Esophagus squamous epithelium (tissue), 5 donors: Measurements from ENCODE around the gene ZNF512B. TPM values are rescaled to one million over a fixed set of nuclear protein-coding genes. Genes with fewer than 3 reads are reported as not detected.

Experiments used
- DNase-seq: peaks from one replicate; lab custom pipeline; 2025; lab: John Stamatoyannopoulos, UW
- H3K27ac ChIP-seq, 4 donors: fragments of 200-600 bp; sonication (generic); one replicate each; pipeline ENCODE4 v1.5.1; 2016 to 2019; ENCODE audit warnings: mild to moderate bottlenecking in 1 of 4
- H3K27me3 ChIP-seq, 4 donors: fragments of 200-600 bp; sonication (generic); 1 replicate in 3 of 4; 2 replicates in 1 of 4; pipeline versions ENCODE4 v1.5.1 to v1.6.0; 2017 to 2021; ENCODE audit warnings: antibody characterized with exemption in 1 of 4
- H3K36me3 ChIP-seq, 3 donors: fragments of 200-600 bp; sonication (generic); one replicate each; pipeline ENCODE4 v1.5.1; 2016 to 2019
- H3K4me1 ChIP-seq, 3 donors: fragments of 200-600 bp; sonication (generic); one replicate each; pipeline ENCODE4 v1.5.1; 2017 to 2019
- H3K4me3 ChIP-seq, 4 donors: fragments of 200-600 bp; sonication (generic); 1 replicate in 3 of 4; 2 replicates in 1 of 4; pipeline ENCODE4 v1.5.1; 2016 to 2019; ENCODE audit warnings: mild to moderate bottlenecking in 2 of 4, moderate library complexity in 1 of 4
- H3K9me3 ChIP-seq, 3 donors: fragments of 200-600 bp; sonication (generic); one replicate each; pipeline ENCODE4 v1.5.1; 2016 to 2019
- POLR2A ChIP-seq, 4 donors: fragments of 450-650 bp; IDR thresholded peaks; one replicate each; pipeline ENCODE4 v1.6.1; 2017; ENCODE audit warnings: antibody characterized with exemption in 4 of 4, mild to moderate bottlenecking in 4 of 4, moderate library complexity in 3 of 4
- WGBS, 2 donors: methylation state at CpG; one replicate each; pipeline ENCODE4 v1.1.5; 2018; 5-methylcytosine and 5-hydroxymethylcytosine counted together
- intact Hi-C: fragments of 100-400 bp; cut with DNase I; formaldehyde crosslinking; loops from one replicate; pipeline ENCODE4 v1.15.0; 2022
- total RNA-seq, 4 donors: library from RNA; depleted of rRNA; stranded (reverse); fragments of >200 nt; gene quantifications; one replicate each; pipeline ENCODE4 v1.1.0, GENCODE V29; 2016
- TF ChIP-seq, protein P1 (sequence below), 6 experiments: fragments of 450-650 bp in 4 of 6; fragments of 200-600 bp in 2 of 6; sonication (generic) in 2 of 6; IDR thresholded peaks; one replicate each; pipeline ENCODE4 v1.5.1; 2016 to 2019; ENCODE audit warnings: antibody characterized with exemption in 6 of 6, mild to moderate bottlenecking in 4 of 6, moderate library complexity in 4 of 6
- donor health status: DM: yes; HTN: yes; CAD: no.

The ZNF512B gene
- total RNA-seq, 4 donors from 2014 or later, result 10.7 to 17.6 (median 14.2) TPM

- no peaks in the 10 kb centered on the region for H3K9me3 ChIP-seq
- H3K27me3 ChIP-seq, result no peaks in the 10 kb centered on the region
- 93 to 94% methylated on average over 9 to 11 of the region's 16 CpGs for WGBS, 2 donors
- peaks cover 38 to 76% (median 40%) of the 10 kb centered on the region in 3 donors for H3K36me3 ChIP-seq
- H3K4me3 ChIP-seq, result no peak overlapping the region
- DNase-seq, result no peak
- no peak overlapping the region for H3K27ac ChIP-seq
- H3K4me1 ChIP-seq, result peaks cover 9 to 17% (median 10%) of the 10 kb centered on the region in 3 donors
- TF ChIP-seq POLR2A (IDR thresholded peaks at IDR 0.05), result no peak
- TF ChIP-seq, protein P1, sequence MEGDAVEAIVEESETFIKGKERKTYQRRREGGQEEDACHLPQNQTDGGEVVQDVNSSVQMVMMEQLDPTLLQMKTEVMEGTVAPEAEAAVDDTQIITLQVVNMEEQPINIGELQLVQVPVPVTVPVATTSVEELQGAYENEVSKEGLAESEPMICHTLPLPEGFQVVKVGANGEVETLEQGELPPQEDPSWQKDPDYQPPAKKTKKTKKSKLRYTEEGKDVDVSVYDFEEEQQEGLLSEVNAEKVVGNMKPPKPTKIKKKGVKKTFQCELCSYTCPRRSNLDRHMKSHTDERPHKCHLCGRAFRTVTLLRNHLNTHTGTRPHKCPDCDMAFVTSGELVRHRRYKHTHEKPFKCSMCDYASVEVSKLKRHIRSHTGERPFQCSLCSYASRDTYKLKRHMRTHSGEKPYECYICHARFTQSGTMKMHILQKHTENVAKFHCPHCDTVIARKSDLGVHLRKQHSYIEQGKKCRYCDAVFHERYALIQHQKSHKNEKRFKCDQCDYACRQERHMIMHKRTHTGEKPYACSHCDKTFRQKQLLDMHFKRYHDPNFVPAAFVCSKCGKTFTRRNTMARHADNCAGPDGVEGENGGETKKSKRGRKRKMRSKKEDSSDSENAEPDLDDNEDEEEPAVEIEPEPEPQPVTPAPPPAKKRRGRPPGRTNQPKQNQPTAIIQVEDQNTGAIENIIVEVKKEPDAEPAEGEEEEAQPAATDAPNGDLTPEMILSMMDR (IDR thresholded peaks at IDR 0.05), result no peak
- intact Hi-C loops, result no loop called here
Observed at GRCh38 chr20:63964412-63964811, 5.3 kb downstream of the ZNF512B start.

DNA sequence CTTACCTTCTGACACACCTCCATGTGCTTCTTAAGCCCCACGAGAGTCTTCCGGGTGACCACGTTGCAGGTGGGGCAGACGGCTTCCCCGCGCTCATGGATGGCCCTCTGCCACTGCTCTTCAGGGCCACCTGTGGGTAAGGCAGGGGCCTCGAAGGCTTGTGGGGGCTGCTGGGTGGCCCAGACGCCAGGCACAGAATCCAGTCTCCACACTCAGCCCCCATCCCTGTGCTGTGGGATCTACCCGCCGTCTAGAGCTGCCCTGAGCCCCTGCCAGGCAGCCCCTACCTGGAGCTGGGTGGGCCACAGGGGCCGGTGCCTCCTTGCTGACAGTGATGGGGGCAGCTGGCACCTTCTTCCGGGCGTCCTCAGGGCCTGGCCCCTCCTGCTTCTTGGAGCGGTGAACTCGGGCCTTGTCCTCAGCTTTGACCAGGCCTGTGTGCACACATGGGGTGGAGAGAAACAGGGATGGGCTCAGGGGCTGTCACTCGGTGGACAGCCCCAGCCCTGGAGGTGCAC, 5.9 kb downstream of the ZNF512B start:
- intact Hi-C loops, result no loop called here
- Histone ChIP-seq H3K27ac (no peak overlapping the region), H3K36me3 (peaks cover 38 to 82% (median 41%) of the 10 kb centered on the region in 3 donors), H3K9me3 (no peaks in the 10 kb centered on the region), H3K27me3 (no peaks in the 10 kb centered on the region), H3K4me1 (peaks cover 4 to 15% (median 7%) of the 10 kb centered on the region in 3 donors), H3K4me3 (no peak overlapping the region)
- WGBS, 2 donors, result 100% methylated on average over 1 of the region's 16 CpGs; no CpG with 5 or more reads in 1 of the 2 donors
- TF ChIP-seq POLR2A (IDR thresholded peaks at IDR 0.05), result no peak
- TF ChIP-seq, protein P1 (IDR thresholded peaks at IDR 0.05), result no peak
- no peak for DNase-seq

GRCh38 chr20:63963348-63963741, 6.4 kb downstream of the ZNF512B start:
- intact Hi-C loops, result no loop called here
- 85% methylated on average over 14 of the region's 27 CpGs; no CpG with 5 or more reads in 1 of the 2 donors for WGBS, 2 donors
- H3K27ac ChIP-seq, result no peak overlapping the region
- no peak for DNase-seq
- no peak overlapping the region for H3K4me3 ChIP-seq
- no peaks in the 10 kb centered on the region for H3K9me3 ChIP-seq
- H3K4me1 ChIP-seq, result peaks cover 0 to 15% (median 2%) of the 10 kb centered on the region in 3 donors
- no peak for TF ChIP-seq POLR2A (IDR thresholded peaks at IDR 0.05)
- TF ChIP-seq, protein P1 (IDR thresholded peaks at IDR 0.05), result no peak
- no peaks in the 10 kb centered on the region for H3K27me3 ChIP-seq
- H3K36me3 ChIP-seq, result peaks cover 38 to 87% (median 41%) of the 10 kb centered on the region in 3 donors

- no peak overlapping the region for H3K4me3 ChIP-seq
- intact Hi-C loops, result no loop called here
- 96 to 97% methylated on average over 13 to 26 of the region's 61 CpGs for WGBS, 2 donors
- no peak overlapping the region for H3K27ac ChIP-seq
- TF ChIP-seq, protein P1 (IDR thresholded peaks at IDR 0.05), result no peak
- TF ChIP-seq POLR2A (IDR thresholded peaks at IDR 0.05), result no peak
- H3K27me3 ChIP-seq, result no peaks in the 10 kb centered on the region
- peaks cover 38 to 82% (median 41%) of the 10 kb centered on the region in 3 donors for H3K36me3 ChIP-seq
- peaks cover 3 to 15% (median 4%) of the 10 kb centered on the region in 3 donors for H3K4me1 ChIP-seq
- no peak for DNase-seq
- H3K9me3 ChIP-seq, result no peaks in the 10 kb centered on the region
Observed at GRCh38 chr20:63962426-63963347, 7.0 kb downstream of the ZNF512B start.
